ENCODE data around the gene ZNF205.
A peak's percentile ranks its signal among the peaks of the same experiment; 100 is the strongest.
"Not testable (repeated sequence)": the region's sequence is repeated elsewhere in the genome, so short reads cannot be mapped to it uniquely, and the experiment has no call there.

Gene ZNF205

DNA sequence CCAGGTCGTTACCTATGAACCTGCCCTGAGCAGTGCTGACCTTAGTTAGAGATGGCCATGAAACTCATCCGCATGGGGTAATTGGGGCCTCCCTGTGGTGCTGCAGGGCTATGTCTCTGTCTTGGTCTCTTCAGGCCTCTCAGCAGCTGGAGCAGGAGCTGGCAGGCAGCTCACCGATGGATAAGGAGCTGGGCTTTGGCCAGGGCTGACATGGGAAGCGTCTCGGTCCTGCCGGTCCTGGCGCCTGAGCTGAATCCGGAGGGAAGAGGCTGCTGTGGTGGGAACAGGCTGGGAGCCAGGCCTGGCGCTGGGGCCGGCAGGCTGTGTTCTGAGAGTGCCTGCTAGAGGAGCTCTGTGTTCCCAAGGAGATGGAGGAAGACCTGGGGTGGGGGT is 36.9 kb upstream of the ZNF205 start:
- peaks cover 4% of the 10 kb centered on the region for H3K9me3 Mint-ChIP-seq
- peak overlapping the region; percentile 72 for H3K4me3 Mint-ChIP-seq
- H3K36me3 Mint-ChIP-seq (ENCODE audit: low read depth) = peaks cover 14% of the 10 kb centered on the region
- peaks cover 71% of the 10 kb centered on the region for H3K4me1 Mint-ChIP-seq (ENCODE audit: low read depth)
- H3K27me3 Mint-ChIP-seq = no peaks in the 10 kb centered on the region
- H3K27ac Mint-ChIP-seq = peak overlapping the region; percentile 94

DNA sequence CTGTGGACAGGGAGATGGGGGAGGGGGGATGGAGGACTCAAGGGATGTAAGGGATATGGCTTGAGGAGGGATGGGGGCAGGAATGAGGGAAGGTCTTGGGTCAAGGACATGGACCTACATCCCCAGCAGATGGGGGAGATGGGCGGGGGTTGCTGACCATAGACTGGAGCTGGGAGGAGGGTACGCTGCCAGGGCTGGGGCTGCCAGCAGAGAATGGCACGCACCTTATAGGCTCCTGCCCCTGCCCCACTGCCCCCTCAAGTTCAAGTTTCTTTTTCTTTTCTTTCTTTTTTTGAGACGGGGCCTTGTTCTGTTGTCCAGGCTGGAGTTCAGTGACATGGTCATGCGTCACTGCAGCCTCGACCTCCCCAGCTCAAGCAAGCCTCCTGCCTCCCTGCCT is 36.4 kb upstream of the ZNF205 start:
- not testable (repeated sequence) for H3K9me3 Mint-ChIP-seq, H3K27ac Mint-ChIP-seq, H3K27me3 Mint-ChIP-seq, H3K4me3 Mint-ChIP-seq
- H3K36me3 Mint-ChIP-seq (ENCODE audit: low read depth) = peaks cover 14% of the 10 kb centered on the region
- H3K4me1 Mint-ChIP-seq (ENCODE audit: low read depth) = peaks cover 75% of the 10 kb centered on the region

DNA sequence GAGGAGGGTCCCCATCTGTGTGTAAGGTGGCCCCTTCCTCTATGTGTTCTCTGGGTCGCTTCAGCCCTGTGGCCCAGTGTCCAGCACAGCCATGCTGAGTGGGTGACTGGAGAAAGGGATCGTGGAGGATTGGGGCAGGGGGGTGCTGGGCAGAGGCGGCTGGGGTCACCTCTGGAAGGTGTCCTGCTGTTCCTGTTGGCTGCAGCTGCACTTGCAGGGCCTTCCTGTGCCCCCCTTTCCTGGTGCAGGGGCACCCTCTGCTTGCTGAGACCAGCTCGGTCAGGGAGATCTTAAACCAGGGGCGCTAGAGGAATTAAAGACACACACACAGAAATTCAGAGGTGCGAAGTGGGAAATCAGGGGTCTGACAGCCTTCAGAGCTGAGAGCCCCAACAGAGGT is 35.8 kb upstream of the ZNF205 start:
- H3K36me3 Mint-ChIP-seq (ENCODE audit: low read depth) = peaks cover 14% of the 10 kb centered on the region
- peaks cover 73% of the 10 kb centered on the region for H3K4me1 Mint-ChIP-seq (ENCODE audit: low read depth)
- peak overlapping the region; percentile 60 for H3K4me3 Mint-ChIP-seq
- H3K27me3 Mint-ChIP-seq = no peaks in the 10 kb centered on the region
- H3K9me3 Mint-ChIP-seq = peaks cover 8% of the 10 kb centered on the region
- H3K27ac Mint-ChIP-seq = peak overlapping the region; percentile 86

DNA sequence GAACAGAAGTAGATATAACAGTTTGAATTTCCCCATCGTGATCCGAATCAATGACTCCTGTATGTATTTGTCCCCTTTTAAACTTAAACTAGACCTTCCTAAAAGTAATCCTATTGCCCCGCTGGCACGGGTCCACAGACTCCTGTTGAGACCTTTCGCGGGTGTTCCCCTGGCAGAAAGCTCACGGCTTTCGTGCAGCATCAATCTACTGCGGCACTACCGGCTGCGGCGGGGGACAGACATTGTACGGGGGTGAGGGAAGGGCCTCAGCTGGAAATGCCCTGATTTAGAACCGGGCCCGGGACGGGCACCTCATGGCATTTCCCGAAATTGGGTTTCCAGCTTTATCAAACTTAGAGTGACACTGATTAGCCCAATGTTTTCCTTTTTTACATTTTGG is 32.4 kb upstream of the ZNF205 start:
- Mint-ChIP-seq H3K27ac (peak overlapping the region; percentile 47), H3K9me3 (peaks cover 8% of the 10 kb centered on the region), H3K36me3 (ENCODE audit: low read depth) (peaks cover 14% of the 10 kb centered on the region), H3K4me3 (no peak overlapping the region), H3K4me1 (ENCODE audit: low read depth) (peaks cover 52% of the 10 kb centered on the region), H3K27me3 (no peaks in the 10 kb centered on the region)

DNA sequence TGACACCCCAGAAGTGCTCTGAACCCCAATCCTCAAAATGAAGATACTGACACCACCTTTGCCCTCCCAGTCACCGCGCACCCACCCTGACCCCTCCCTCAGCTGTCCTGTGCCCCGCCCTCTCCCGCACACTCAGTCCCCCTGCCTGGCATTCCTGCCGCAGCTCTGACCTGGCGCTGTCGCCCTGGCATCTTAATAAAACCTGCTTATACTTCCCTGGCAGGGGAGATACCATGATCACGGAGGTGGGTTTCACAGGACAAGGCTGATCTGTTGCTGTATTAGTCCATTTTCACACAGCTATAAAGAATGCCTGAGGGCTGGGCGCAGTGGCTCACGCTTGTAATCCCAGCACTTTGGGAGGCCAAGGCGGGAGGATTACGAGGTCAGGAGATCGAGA is 30.4 kb upstream of the ZNF205 start:
- not testable (repeated sequence) for H3K36me3 Mint-ChIP-seq (ENCODE audit: low read depth); H3K27ac Mint-ChIP-seq

DNA sequence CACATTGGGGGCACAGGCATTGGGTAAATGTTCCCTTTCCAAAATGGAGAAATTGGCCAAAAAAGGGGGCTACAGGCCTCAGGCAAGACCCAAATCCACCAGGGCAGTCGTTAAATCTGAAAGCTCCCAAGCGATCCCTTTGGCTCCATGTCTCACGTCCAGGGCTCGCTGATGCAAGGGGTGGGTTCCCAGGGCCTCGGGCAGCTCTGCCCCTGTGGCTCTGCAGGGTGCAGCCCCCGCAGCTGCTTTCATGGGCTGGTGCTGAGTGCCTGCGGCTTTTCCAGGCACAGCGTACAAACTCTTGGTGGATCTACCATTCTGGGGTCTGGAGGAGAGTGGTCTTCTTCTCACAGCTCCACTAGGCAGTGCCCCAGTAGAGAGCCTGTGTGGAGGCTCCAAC is 29.0 kb upstream of the ZNF205 start:
- H3K4me3 Mint-ChIP-seq; H3K9me3 Mint-ChIP-seq; H3K27me3 Mint-ChIP-seq; H3K36me3 Mint-ChIP-seq (ENCODE audit: low read depth); H3K27ac Mint-ChIP-seq: not testable (repeated sequence)
- H3K4me1 Mint-ChIP-seq (ENCODE audit: low read depth) = peaks cover 36% of the 10 kb centered on the region

More for the DNA sequence above, 30.4 kb upstream of the ZNF205 start:
- H3K9me3 Mint-ChIP-seq, H3K4me3 Mint-ChIP-seq, H3K27me3 Mint-ChIP-seq: not testable (repeated sequence)
- peaks cover 39% of the 10 kb centered on the region for H3K4me1 Mint-ChIP-seq (ENCODE audit: low read depth)

DNA sequence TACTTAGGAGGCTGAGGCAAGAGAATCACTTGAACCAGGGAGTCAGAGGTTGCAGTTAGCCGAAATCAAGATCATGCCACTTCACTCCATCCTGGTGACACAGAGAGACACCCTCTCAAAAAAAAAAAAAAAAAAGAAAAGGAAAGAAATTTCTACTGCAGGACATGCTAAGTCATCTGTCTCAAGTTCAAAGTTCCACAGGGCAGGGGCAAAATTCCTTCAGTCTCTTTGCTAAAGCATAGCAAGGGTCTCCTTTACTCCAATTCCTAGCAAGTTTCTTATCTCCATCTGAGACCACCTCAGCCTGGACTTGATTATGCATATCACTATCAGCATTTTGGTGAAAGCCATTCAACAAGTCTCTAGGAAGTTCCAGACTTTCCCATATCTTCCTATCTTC is 27.9 kb upstream of the ZNF205 start:
- H3K4me1 Mint-ChIP-seq (ENCODE audit: low read depth) = peaks cover 36% of the 10 kb centered on the region
- no peak overlapping the region for H3K4me3 Mint-ChIP-seq
- no peak overlapping the region for H3K27ac Mint-ChIP-seq
- peaks cover 5% of the 10 kb centered on the region for H3K36me3 Mint-ChIP-seq (ENCODE audit: low read depth)
- H3K9me3 Mint-ChIP-seq = peaks cover 3% of the 10 kb centered on the region
- no peaks in the 10 kb centered on the region for H3K27me3 Mint-ChIP-seq

DNA sequence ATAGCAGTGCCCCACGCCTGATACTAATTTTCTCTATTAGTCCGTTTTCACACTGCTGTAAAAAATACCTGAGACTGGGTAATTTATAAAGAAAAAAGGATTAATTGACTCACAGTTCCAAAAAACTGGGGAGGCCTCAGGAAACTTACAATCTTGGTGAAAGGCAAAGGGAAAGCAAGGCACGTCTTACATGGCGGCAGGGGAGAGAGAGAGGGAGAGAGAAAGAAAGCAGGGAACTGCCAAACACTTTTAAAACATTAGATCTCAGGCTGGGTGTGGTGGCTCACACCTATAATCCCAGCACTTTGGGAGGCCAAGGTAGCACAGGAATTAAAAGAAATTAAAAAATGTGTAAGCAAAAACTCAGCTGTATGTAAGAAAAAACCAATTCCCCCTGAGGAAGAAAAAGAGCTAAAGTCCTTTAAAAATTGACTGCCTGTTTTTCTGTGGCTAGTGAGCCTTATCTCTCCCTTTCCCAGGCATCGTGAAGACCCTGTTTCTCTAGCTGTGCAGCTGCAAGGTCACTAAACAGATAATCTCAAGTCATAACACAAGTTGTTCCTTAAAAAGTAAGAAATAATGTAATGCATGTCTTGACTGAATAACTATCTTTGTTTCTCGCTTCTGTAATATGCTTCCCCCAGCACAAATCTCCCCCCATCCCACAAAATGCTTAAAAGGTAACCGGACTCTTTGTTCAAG is 27.3 kb upstream of the ZNF205 start:
- H3K27ac Mint-ChIP-seq = no peak overlapping the region
- peaks cover 3% of the 10 kb centered on the region for H3K9me3 Mint-ChIP-seq
- H3K27me3 Mint-ChIP-seq = no peaks in the 10 kb centered on the region
- peaks cover 36% of the 10 kb centered on the region for H3K4me1 Mint-ChIP-seq (ENCODE audit: low read depth)
- no peak overlapping the region for H3K4me3 Mint-ChIP-seq
- no peaks in the 10 kb centered on the region for H3K36me3 Mint-ChIP-seq (ENCODE audit: low read depth)

DNA sequence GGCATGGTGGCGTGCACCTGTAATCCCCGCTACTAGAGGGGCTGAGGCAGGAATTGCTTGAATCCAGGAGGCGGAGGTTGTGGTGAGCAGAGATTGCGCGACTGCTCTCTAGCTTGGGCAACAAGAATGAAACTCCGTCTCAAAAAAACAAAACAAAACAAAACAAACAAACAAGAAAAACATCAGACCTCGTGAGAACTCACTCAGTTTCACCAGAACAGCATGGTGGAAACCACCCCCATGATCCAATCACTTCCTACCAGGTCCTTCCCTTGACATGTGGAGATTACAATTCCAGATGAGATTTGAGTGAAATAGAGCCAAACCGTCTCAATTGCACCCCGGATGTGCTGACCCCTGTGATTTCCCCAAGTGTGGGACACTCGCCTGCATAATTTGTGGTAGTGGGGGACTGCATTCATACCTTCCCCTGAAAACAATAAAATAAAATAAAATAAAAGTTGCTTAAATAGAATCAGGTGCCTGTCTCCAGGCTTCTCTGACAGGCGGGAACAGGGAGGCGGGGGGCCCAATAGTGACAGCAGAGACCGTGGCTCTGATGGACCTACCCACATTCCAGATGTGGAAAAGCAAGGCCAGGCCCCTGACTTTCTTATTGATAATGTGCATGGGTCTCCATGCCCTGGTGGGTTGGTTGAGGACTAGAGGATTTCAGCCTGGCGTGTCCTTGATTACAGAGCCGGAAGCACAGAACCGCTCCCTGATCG is 26.4 kb upstream of the ZNF205 start:
- Mint-ChIP-seq H3K27me3 (no peaks in the 10 kb centered on the region), H3K4me3 (peak overlapping the region; percentile 35), H3K4me1 (ENCODE audit: low read depth) (peaks cover 33% of the 10 kb centered on the region), H3K27ac (no peak overlapping the region), H3K9me3 (no peaks in the 10 kb centered on the region), H3K36me3 (ENCODE audit: low read depth) (no peaks in the 10 kb centered on the region)

DNA sequence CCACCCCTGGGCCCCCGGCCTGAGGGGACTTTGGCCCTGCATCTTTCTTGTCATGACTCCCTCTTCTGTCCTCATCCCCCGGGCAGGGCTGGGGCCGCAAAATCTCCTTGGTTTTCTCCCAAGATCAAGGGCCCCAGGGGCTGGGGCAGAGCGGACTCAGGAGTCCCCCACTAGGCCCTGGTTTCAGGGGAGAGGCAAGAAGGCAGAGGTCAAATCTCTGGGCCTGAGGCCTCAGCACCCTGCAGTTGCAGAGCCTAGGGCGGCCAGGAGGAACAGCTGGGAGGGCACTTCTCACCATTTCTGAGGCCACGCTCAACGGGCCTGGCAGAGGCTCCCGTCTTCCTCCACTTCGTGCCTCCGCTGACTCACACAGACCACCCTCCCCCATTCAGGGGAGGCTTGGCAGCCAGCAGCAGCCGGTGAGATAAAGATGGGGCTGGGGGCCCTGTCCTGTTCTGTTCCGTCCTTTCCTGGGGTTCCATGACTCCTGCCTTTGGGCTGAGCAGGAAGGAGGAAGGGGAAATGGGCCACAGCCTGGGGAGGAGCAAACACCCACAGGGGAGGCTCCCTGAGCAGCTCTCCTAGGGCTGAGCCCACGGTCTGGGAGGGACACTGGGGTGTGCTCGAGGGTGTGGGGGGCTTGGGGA is 25.7 kb upstream of the ZNF205 start:
- Mint-ChIP-seq H3K4me1 (ENCODE audit: low read depth) (peaks cover 34% of the 10 kb centered on the region), H3K27me3 (no peaks in the 10 kb centered on the region), H3K9me3 (no peaks in the 10 kb centered on the region), H3K4me3 (peak overlapping the region; percentile 53), H3K36me3 (ENCODE audit: low read depth) (no peaks in the 10 kb centered on the region), H3K27ac (no peak overlapping the region)

DNA sequence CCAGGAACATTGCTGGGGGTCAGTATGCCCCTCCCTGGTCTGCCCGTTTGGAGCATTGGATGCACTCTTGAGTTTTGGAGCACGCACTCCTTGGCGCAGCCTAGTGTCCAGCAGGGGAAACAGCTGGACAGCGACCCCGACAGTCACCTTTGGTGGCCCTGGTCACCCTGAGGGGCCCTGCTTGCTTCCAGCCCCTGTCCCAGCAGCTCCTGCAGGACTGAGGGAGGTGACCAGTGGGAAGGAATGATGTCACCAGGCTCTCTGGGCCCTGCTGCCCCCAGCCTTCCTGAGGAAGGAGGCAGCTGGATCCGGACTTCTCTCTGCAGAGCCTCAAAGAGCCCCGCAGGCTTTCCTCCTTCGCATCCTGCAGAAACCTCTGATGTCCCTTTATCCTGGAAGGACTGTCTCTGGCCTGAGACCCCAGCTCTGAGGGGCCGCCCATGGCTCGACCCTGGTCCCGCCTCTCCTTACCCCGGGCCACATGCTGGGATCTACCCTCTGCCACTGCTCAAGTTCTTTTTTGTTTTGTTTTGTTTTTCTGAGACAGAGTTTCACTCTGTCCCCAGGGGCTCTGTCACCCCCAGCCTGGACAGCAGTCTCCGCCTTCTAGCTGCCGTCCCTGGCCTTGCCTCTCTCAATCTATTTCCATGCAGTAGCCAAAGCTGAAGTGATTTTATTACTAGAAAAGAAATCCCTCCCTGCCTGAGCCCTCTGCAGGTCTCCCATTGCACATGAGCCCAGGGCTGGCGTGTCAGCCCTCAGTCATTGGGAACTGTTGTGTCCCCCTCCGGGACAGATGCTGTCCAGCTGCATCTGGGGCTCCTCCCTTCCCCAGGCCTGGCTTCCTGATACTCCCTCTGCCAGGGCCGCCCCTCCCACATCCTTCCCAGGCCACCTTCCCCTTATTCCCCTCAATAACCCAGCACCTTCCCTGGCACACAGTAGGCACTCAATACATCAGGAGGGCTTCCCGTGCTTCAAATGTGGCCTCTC is 24.8 kb upstream of the ZNF205 start:
- no peaks in the 10 kb centered on the region for H3K36me3 Mint-ChIP-seq (ENCODE audit: low read depth)
- no peaks in the 10 kb centered on the region for H3K27me3 Mint-ChIP-seq
- H3K4me3 Mint-ChIP-seq = peak overlapping the region; percentile 53
- H3K9me3 Mint-ChIP-seq = no peaks in the 10 kb centered on the region
- H3K4me1 Mint-ChIP-seq (ENCODE audit: low read depth) = peaks cover 34% of the 10 kb centered on the region
- H3K27ac Mint-ChIP-seq = no peak overlapping the region

DNA sequence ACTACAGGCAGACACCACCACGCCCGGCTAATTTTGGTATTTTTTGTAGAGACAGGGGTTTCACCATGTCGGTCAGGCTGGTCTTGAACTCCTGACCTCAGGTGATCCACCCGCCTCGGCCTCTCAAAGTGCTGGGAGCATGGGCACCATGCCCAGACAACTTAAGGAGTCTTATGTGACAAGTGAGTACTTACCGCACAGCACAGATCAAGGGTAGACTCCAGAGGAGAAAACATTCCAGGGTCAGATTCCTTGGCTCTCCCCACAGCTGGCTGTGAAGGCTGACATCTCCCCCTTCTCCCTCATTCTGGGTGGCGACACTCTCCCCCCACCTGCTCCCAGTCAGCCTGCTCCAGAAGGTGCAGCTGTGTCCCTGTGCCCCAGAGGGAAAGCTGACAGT is 23.9 kb upstream of the ZNF205 start:
- Mint-ChIP-seq H3K4me3 (no peak overlapping the region), H3K36me3 (ENCODE audit: low read depth) (no peaks in the 10 kb centered on the region), H3K4me1 (ENCODE audit: low read depth) (peaks cover 34% of the 10 kb centered on the region), H3K27ac (no peak overlapping the region), H3K9me3 (no peaks in the 10 kb centered on the region), H3K27me3 (no peaks in the 10 kb centered on the region)

DNA sequence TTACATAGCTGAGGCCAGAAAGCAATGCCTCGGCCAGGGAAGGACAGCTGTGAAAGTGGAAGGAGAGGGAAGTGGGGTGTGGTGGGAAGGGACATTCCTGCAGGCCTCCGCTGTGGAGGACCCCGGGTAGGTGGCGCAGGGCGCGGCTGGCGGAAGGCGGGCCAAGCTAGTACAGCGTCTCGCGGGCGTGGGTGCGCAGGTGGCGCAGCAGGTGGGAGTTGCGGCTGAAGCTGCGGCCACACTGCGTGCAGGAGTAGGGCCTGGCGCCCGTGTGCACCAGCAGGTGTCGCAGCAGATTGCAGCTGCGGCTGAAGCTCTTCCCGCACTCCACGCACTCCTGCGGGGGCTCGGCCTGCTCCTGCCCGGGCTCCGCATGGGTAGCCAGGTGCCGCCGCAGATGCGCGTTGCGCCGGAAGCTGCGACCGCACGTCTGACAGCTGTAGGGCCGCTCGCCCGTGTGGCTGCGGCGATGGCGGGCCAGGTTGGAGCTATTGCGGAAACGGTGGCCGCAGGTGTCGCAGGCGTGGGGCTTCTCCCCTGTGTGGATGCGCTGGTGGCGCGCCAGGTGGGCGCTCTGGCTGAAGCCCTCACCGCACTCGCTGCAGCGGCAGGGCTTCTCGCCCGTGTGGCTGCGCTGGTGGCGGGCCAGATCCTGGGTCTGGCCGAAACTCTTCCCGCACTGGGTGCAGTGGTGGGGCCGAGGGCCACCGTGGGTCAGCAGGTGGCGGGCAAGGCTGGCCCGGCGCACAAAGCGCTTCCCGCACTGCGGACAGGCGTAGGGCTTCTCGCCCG is 23.3 kb upstream of the ZNF205 start:
- H3K27me3 Mint-ChIP-seq = no peaks in the 10 kb centered on the region
- H3K27ac Mint-ChIP-seq = no peak overlapping the region
- no peaks in the 10 kb centered on the region for H3K36me3 Mint-ChIP-seq (ENCODE audit: low read depth)
- H3K4me3 Mint-ChIP-seq = no peak overlapping the region
- H3K4me1 Mint-ChIP-seq (ENCODE audit: low read depth) = peaks cover 34% of the 10 kb centered on the region
- H3K9me3 Mint-ChIP-seq = no peaks in the 10 kb centered on the region
